HG03354 (cell line): ENCODE measurements around the gene GLI1.

Source experiments
- ATAC-seq: cut with Tn5 transposase; IDR thresholded peaks from one replicate; pipeline ENCODE4 v1.9.1; 2021; ENCODE audit warnings: mild to moderate bottlenecking; ENCODE audit not compliant: unreplicated experiment, poor library complexity, severe bottlenecking

Gene GLI1

DNA sequence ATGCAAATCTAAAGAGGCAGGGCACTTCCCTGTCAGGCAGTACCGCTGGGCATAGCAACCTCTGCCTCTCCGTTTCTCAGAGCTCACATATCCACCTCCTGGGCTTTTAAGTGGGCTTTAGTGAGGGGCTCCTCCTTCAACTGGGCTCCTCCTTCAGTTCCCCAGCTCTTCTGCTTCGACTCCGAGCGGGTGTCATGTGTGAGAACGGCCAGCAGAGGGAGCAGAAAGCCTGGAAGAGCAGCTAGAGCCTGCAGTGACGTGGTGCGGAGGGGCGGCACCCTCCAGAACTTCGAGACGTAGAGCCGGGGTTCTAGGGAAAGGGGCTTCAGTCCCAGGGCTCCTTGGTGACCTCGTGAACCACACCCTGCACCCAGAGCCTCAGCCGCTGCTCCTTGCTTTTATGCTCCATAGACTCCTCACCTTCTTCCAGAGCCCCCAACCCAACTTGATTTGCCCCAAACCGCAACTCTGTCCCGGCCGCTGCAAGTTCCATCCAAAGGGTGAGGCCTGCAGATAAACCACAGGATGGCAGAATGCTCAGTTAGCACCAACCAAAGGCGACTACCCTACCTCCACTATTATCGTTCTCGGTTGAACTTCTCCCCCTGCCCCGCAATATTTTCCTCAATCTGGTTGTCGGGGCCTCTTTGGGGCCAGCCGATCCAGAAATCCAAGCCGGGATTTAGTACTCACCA lies 383 bp upstream of the GLI1 start:
- ATAC-seq, result peak; percentile 69

- no peak for ATAC-seq
Measured at GRCh38 chr12:57460468-57460784, 841 bp downstream of the GLI1 start.

GRCh38 chr12:57460841-57461275 lies 1.3 kb downstream of the GLI1 start:
- no peak for ATAC-seq

GRCh38 chr12:57461276-57461916 lies 1.8 kb downstream of the GLI1 start:
- ATAC-seq, result no peak

GRCh38 chr12:57461917-57462250 lies 2.3 kb downstream of the GLI1 start:
- ATAC-seq, result no peak

DNA sequence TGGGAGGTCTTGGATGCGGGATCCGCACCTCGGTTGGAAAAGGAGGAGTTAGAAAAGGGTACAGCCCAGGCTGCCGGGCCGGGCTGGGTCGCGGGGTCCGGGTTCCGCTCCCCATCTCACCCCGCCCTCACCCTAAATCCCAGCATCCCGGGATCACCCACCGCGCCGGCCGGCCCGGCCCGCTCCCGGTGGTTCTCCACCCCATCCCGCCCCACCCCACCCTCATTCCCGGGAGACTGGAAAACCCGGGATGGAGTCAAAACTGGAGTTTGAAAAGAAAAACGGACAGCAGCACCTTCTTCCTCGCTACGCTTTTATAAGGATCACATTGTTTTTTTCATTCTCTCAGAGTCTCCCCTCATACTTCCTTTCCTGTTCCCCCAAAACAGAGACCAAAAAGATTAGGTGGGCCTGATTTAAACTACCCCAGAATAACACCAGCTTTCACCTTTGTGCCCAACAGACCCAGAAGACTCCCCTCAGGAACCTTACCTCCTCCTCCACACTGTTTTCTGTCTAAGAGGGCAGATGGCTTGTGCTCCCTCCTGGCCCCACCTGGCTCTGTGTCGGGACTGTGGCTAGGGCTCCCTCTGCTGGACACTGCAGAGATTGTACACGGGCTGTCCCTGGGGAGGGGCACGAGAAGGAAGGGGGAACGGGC lies 2.8 kb downstream of the GLI1 start:
- peak; percentile 65 for ATAC-seq

DNA sequence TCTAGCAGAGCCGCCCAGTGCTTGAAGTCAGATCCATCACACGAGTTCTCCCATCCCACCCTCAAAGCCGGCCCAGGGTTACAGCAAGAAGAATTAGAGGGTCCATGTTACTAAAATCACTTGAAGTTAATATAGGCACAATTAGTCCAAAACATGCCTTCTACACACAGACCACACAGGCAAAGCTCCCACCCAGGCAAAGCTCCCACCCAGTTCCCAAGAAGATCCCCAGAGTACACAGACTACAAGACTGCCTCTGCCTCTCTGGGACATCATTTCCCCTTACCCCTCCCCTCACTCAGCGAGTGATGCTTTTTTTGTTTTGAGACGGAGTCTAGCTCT lies 3.3 kb downstream of the GLI1 start:
- ATAC-seq, result no peak

DNA sequence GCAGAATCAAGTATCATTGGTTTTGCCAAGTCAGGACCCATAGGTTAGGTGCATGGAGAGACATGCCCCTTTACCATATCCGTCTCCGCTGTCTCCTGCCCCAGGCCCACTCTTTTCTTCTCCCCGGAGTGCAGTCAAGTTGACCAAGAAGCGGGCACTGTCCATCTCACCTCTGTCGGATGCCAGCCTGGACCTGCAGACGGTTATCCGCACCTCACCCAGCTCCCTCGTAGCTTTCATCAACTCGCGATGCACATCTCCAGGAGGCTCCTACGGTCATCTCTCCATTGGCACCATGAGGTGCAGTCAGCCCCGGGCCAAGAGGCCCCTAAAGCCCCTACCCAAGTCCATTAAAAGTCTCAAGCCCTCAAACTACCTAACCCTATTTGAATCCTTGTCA lies 5.0 kb downstream of the GLI1 start:
- no peak for ATAC-seq

DNA sequence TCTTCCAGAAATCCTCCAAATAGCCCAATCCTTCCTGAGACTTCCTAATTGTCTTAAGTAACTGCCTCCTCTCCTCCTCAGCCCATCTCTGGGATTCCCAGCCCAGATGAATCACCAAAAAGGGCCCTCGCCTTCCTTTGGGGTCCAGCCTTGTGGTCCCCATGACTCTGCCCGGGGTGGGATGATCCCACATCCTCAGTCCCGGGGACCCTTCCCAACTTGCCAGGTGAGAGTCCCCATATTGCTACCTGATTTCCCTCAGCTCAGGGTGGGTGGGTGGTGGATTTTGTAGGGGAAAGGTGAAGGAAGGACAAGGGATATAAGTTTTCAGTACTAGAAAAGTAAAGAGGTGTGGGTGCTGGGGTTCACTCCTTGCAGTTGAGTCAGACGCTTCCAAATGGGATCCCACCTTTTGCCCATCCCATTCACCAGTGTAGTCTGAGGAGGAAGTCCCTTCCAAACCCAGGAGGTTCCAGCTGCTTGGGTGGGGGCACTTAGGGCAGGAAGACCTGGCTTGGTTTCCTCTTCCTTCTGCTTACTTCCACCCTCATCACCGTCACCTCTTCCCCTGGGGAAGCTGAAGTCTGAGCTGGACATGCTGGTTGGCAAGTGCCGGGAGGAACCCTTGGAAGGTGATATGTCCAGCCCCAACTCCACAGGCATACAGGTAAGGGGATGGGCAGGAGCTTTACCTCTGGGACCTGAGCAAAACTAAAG lies 5.6 kb downstream of the GLI1 start:
- ATAC-seq, result no peak

- ATAC-seq, result no peak
Measured at GRCh38 chr12:57465747-57466505, 6.3 kb downstream of the GLI1 start.

- ATAC-seq, result no peak
Measured at GRCh38 chr12:57467212-57467874, 7.8 kb downstream of the GLI1 start.

- ATAC-seq, result no peak
Measured at GRCh38 chr12:57467915-57468314, 8.3 kb downstream of the GLI1 start.

GRCh38 chr12:57469296-57470164 lies 9.9 kb downstream of the GLI1 start:
- ATAC-seq, result no peak

- ATAC-seq, result no peak
Measured at GRCh38 chr12:57470286-57470969, 10.8 kb downstream of the GLI1 start.

GRCh38 chr12:57470970-57471656 lies 11.5 kb downstream of the GLI1 start:
- no peak for ATAC-seq

- ATAC-seq, result no peak
Measured at GRCh38 chr12:57471661-57472060, 12.1 kb downstream of the GLI1 start.

DNA sequence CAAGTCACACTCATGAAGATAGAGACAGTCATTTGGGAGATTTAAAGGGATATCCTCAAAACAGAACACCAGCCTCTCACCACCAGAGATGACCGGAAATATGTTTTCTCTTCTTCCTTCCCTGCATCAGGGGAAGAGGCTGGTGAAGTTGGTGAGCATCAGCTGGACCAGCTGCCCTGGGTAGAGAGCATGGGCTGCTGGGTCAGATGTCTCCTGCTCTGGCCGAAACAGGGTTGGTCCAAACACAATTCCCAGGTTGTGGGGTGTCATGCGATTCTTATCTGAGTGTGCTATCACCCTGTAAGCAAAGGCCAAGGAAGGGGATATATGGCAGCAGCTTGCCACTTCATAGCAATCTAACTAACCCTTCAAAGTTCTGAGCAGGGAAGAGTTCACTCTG lies 12.8 kb downstream of the GLI1 start:
- no peak for ATAC-seq

GRCh38 chr12:57473392-57473791 lies 13.8 kb downstream of the GLI1 start:
- no peak for ATAC-seq
